Superior temporal gyrus (tissue), 1 donor: ENCODE measurements around the gene UGT1A4.
"Not testable (repeated sequence)": the region's sequence is repeated elsewhere in the genome, so short reads cannot be mapped to it uniquely, and the experiment has no call there.

Experiments
- DNase-seq: peaks from one replicate; pipeline ENCODE4 v3.0.0-alpha.2; 2016; ENCODE audit errors: extremely low spot score

The UGT1A4 gene

DNA sequence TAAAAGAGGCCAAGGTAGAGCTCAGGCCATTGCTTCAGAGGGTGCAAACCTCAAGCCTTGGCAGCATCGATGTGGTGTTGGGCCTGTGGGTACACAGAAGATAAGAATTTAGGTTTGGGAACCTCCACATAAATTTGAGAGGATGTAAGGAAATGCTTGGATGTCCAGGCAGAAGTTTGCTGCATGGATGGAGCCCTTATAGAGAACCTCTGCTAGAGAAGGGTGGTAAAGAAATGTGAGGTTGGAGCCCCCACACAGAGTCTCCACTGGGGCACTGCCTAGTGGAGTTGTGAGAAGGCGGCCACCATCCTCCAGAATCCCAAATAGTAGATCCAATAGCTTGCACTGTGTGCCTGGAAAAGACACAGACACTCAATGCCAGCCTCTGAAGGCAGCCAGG lies 32.2 kb downstream of the UGT1A4 start:
- not testable (repeated sequence) for DNase-seq

DNA sequence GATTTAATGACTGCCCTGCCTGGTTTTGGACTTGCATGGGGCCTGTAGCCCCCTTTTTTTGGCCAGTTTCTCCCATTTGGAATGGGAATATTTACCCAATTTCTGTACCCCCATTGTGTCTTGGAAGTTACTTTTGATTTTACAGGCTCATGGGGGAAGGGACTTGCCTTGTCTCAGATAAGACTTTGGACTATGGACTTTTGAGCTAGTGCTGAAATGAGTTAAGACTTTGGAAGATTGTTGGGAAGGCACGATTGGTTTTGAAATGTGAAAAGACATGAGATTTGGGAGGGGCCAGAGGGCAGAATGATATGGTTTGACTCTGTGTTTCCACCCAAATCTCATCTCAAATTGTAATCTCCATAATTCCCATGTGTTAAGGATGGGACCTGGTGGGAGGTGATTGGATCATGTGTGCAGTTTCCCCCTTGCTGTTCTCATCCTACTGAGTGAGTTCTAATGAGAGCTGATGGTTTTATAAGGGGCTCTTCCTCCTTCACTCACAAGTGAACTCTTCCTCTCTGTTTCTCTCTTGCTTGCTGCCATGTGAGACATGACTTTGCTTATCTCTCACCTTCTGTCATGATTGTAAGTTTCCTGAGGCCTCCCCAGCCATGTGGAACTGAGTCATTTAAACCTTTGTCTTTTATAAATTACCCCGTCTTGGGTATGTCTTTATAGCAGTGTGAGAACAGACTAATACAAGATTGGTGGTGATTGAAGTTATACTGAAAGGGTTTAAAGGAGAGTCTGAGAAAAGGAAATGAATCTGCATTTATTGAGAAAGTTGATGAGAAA lies 32.9 kb downstream of the UGT1A4 start:
- DNase-seq = not testable (repeated sequence)

DNA sequence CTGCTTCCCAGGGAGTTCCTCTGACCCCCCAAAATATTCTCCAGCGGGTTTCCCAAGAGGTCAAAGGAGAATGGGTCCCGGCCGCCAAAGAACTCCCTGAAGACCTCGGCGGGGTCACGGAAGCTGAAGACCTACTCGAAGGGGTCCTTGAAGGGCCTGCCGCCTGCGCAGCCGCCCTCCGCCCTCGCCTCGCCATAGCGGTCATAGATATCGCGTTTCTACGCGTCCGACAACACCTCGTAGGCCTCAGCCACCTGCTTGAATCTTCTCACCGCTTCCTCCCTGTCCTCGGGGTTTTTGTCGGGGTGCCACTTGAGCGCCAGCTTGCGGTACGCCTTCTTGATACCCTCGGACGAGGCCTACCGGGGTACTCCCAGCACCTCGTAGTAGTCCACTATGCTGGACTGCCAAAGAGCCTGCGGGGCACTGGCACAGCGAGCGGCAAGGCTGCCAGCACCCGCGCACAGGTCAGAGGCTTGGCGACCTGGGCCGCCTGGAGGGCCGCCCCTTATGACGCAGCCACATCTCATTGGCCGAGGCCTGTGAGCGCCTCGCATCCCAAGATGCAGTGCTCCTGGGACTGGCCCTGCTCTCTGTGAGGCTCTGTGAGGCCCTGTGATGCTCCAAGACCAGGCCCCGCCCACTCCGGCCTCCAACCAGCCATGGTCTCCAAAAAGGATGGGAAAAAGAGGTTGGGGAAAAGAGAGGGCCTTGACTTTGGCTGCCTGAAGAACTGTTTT lies 36.5 kb downstream of the UGT1A4 start:
- no peak for DNase-seq

DNA sequence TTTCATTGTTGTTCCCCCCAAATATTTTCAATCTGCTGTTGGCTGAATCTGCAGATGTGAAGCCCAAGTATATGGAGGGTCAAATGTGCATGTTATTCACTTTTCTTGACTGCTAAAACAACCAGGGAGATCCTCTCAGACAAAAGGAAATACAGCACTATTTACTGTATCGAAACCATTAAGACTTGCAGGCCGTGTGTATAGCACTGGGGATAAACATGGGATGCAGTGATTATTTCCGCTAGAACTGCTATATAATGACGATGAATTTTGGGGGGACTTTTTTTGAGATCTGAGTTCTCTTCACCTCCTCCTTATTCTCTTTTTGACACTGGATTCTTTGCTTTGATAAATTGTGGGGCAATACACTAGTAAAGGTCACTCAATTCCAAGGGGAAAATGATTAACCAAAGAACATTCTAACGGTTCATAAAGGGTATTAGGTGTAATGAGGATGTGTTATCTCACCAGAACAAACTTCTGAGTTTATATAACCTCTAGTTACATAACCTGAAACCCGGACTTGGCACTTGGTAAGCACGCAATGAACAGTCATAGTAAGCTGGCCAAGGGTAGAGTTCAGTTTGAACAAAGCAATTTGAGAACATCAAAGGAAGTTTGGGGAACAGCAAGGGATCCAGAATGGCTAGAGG lies 38.0 kb downstream of the UGT1A4 start:
- no peak for DNase-seq

DNA sequence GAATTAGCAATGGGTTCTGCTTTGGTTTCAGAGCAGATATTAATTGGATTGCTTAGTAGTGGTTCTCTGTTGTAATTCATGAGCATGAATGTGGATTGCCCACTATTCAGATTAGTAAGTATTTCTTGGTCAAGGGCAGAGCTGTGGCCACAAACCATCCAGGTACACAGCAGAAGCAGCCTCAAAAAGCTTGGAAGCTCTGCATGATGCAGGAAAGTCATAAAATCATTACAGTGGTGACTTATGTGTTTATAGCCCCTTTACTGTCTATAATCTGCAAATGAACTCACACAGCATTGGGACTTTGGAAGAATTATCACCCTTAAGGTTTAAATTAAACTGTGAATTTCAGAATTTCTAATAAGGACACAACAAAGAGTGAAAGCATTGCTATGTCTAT lies 39.6 kb downstream of the UGT1A4 start:
- DNase-seq = no peak

DNA sequence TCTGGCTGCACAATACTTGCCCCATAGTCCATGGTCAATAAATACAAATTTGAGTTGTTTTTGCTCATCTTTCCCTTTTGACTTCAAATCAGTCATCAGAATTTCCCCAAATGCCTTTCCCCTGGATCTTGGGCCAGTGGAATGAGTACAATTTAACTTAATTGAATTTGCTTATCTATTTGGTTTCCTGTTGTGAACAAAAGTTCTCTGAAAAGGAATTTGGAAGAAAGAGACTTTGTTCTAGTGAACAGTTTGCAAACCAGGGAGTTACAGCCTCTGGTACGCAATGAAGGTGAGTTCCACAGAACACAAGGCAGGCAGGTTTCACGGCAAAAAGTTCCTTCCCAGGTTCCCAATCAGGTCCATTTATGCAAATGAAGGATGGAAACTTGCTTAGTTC lies 40.3 kb downstream of the UGT1A4 start:
- DNase-seq = no peak

DNA sequence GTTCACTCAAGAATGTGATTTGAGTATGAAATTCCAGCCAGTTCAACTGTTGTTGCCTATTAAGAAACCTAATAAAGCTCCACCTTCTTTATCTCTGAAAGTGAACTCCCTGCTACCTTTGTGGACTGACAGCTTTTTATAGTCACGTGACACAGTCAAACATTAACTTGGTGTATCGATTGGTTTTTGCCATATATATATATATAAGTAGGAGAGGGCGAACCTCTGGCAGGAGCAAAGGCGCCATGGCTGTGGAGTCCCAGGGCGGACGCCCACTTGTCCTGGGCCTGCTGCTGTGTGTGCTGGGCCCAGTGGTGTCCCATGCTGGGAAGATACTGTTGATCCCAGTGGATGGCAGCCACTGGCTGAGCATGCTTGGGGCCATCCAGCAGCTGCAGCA lies 41.5 kb downstream of the UGT1A4 start, which contains the start of gene UGT1A1:
TSS of gene UGT1A1 (plus strand) at position 228 of the 400 bp plus-strand sequence. CDS start at position 246, 18 bp downstream.
- no peak for DNase-seq

DNA sequence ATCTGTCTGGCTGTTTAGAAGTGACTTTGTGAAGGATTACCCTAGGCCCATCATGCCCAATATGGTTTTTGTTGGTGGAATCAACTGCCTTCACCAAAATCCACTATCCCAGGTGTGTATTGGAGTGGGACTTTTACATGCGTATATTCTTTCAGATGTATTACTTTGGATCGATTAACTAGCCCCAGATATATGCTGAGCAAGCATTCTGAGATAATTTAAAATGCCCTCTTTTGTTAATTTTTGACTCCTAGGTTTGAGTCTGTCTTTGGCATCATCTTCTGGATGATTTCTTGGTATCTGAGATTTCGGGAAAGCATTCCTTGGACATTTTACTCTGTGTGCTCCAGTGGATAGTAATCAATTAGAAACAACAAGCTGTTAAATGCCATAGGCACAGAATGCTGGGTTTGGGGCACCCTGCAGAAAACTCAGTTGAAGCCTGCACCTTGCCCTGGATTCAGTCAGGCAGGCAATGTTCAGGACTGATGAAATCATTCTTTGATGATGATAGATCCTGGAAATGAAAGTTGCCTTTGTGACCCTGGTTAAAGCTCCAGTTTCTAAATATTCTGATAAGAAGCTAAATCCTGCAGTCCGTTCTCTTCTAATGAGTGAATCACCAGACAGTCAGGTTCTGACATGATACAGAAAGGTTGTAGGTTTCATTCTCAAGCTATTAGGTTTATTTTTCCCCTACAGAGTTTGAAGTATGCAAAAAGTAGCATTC lies 42.7 kb downstream of the UGT1A4 start:
- DNase-seq = no peak

DNA sequence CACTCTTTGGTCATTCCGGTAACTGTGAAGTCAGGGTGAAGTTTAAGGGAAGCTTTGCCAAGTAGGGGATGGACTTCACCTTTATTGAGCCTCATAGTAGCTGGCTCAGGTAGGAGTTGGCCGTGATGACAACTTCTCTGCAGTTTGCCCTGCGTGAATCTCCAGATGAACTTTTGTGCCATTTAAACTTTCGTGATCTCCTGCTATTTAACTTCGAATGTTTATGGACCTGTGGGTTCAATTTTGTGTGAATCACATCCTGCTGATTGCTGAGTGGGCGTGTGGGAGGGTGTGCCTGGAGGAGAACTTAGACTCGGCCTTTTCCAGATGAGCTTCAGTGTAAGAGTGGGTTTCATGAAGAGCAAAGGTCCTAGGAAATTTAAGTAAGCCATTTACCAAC lies 45.7 kb downstream of the UGT1A4 start:
- no peak for DNase-seq

DNA sequence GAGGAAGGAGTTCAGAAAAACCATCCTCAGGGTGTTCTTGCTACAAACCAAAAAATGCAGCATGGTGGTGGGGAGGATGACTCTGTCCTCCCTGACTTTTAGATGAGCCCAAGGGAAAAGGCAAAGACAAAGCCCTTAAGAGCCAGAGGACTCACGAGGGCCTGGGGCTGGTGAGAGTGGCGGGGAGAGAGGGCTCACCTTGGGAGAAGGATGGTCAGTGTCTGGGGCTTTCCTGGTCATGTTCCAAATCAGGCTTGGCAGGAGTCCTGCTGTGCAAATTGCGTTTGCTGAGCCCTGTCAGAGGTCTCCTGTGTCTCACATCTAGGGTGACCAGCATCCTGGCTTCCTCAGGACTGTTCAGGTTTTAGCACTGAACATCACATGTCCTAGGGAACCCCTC lies 46.2 kb downstream of the UGT1A4 start:
- no peak for DNase-seq

DNA sequence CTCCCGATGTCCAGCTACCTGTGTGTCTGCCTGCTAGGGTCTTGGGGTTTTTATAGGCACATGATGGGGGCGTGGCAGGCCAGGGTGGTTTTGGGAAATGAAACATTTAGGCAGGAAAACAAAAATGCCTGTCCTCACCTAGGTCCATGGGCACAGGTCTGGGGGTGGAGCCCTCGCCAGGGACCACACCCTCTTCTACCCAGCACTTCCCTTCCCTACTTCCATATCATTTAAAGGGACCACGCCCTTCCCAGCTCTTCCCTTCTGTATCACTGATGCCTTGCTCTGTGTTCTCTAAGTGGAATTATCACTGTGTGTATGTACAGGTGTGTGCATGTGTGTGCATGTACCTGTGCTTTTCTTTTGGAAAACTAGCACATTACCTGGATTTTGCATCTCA lies 47.9 kb downstream of the UGT1A4 start:
- DNase-seq = no peak

DNA sequence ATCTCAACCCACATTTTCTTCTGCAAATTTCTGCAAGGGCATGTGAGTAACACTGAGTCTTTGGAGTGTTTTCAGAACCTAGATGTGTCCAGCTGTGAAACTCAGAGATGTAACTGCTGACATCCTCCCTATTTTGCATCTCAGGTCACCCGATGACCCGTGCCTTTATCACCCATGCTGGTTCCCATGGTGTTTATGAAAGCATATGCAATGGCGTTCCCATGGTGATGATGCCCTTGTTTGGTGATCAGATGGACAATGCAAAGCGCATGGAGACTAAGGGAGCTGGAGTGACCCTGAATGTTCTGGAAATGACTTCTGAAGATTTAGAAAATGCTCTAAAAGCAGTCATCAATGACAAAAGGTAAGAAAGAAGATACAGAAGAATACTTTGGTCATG lies 49.5 kb downstream of the UGT1A4 start:
- no peak for DNase-seq

DNA sequence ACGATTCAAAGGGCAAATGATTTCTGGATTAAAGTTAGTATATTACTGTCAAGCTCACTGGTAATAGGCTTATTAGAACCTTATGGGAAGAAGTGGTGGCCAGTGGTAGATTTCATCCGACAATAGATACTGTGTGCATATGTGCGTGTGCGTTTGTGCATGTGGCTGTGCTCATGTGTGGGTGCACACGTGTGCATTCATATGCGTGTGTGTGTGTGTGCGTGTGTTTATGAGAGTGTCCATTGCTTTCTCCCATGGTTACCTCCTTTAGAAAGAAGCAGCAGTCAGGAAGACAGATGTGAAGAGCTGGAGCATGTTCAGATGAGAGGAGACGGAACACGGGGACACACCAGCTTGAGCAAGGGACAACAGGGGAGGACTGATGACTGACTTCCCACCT lies 50.7 kb downstream of the UGT1A4 start:
- no peak for DNase-seq

DNA sequence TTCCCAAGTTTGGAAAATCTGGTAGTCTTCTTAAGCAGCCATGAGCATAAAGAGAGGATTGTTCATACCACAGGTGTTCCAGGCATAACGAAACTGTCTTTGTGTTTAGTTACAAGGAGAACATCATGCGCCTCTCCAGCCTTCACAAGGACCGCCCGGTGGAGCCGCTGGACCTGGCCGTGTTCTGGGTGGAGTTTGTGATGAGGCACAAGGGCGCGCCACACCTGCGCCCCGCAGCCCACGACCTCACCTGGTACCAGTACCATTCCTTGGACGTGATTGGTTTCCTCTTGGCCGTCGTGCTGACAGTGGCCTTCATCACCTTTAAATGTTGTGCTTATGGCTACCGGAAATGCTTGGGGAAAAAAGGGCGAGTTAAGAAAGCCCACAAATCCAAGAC lies 53.6 kb downstream of the UGT1A4 start:
- no peak for DNase-seq

DNA sequence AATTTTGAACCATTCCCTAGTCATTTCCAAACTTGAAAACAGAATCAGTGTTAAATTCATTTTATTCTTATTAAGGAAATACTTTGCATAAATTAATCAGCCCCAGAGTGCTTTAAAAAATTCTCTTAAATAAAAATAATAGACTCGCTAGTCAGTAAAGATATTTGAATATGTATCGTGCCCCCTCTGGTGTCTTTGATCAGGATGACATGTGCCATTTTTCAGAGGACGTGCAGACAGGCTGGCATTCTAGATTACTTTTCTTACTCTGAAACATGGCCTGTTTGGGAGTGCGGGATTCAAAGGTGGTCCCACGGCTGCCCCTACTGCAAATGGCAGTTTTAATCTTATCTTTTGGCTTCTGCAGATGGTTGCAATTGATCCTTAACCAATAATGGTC lies 54.0 kb downstream of the UGT1A4 start:
- DNase-seq = no peak

DNA sequence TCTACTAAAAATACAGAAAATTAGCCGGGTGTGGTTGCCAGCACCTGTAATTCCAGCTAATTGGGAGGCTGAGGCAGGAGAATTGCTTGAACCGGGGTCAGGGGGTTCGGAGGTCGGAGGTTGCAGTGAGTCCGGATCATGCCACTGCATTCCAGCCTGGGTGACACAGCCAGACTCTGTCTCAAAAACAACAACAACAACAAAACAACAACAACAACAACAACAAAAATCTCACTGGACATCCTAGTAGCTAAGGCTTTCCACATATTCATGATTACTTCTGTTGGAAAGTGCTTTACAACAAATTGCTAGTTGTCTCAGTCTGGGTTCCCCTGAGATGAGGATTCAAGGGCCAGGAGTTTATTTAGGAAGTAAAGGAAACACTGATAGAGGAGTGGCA lies 55.3 kb downstream of the UGT1A4 start:
- DNase-seq = no peak

DNA sequence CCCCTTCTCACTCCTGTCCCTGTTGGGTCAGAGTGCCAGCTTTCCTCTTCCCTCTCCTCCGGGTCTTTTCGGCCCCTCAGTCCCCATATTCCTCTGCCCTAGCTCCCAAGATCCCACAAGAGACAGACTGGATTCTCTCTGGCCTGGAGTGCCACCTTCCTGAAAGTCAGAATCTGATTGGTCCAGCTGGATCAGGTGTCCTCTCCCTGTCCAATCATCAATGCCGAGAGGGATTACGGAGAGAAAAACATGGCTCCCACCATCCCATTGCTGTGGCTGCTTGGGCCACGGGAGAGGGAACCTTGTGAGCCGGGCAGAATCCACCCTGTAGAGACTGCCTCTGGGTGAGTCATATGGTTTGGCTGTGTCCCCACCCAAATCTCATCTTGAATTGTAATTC lies 56.9 kb downstream of the UGT1A4 start:
- DNase-seq = no peak

DNA sequence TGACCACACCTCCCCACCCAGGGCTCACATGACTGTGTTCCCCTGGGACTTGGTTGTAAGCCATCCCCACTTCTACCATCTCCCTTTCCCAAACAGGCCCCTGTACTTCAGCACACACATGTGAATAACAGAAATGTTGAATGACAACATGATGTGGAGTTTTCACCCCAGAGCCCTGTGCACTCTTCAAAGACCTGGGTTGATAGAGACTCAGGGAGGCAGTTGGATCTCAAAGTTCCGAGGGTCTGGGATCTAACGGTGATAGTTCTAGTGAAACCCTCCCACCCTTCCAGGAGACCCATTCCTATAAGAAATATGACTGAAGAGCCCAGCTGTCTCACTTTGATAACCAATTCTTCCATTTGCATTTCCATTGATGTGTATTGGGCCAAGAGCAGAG lies 59.5 kb downstream of the UGT1A4 start, which contains the start of gene MROH2A:
TSS of gene MROH2A (plus strand) at position 301 of the 400 bp plus-strand sequence. CDS start 1,029 bp downstream, outside the sequence.
- DNase-seq = no peak

DNA sequence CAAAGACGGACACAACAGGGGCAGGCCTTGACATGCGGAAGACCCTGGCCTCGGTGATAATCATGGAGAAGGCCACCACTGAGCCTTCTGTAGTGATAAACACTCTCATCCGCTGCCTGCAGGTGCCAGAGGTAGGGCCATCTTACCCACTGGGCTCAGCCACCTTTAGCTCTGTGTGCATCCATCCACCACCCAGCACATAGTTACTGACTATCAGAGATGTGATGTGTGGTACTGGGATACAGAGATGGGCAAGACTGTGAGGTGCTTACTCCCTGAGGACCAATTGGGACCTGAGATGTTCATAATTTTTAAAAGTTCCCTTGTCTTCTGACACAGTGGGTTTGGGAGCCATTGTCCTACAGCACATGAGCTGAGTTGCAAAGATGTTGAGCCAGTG lies 61.2 kb downstream of the UGT1A4 start:
- DNase-seq = no peak

DNA sequence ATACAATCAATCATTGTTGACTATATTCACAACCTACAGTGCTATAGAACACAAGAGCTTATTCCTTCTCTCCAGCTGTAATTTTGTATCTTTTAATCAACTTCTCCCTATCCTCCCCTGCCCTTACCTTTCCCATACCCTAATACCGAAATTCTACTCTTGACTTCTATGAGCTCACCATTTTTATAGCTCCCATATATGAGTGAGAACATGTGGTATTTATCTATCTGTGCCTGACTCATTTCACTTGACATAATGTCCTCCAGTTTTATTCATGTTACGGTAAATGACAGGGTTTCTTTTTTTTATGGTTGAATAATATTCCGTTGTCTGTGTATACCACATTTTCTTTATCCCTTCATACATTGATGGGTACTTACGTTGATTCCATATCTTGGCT lies 62.2 kb downstream of the UGT1A4 start:
- no peak for DNase-seq

DNA sequence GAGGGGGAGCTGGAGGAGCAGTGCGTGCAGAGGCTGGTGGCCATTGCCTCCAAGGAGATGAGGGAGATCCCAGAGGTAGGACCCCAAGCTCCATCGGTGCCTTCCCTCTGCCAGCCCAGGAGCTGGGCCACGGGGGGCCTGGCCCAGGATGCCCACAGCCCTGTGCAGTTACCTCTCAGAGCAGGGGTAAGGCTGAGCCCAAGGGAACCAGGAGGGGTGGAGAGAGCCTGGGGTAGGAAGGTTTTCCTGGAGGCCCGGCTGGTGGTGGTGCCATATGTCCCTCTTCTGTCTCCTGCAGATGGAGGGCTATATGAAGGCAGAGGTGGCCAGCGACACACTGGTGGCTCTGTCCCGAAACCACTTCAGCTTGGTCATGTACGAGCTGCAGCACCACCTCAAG lies 71.0 kb downstream of the UGT1A4 start:
- DNase-seq = no peak
